Pancreas (tissue), 10 donors: ENCODE measurements around the gene PRPSAP2. TPM values are rescaled to one million over a fixed set of nuclear protein-coding genes. Genes with fewer than 3 reads are reported as not detected.

Source experiments
- ATAC-seq, 4 donors: fragments of 200-7000 bp; cut with Tn5 transposase; one replicate each; pipeline versions ENCODE4 v1.8.0 to v1.9.1; 2020; ENCODE audit warnings: mild to moderate bottlenecking in 4 of 4, moderate library complexity in 4 of 4
- DNase-seq, 6 donors: peaks; one replicate each; pipeline ENCODE4 v3.0.0-alpha.2; 2020
- FAIRE-seq: peaks from 2 replicates; lab custom pipeline; 2012; peaks lifted over from hg19 to GRCh38; lab: Jason Lieb, UNC
- H3K27ac ChIP-seq, 4 donors: fragments of 200-600 bp; sonication (generic); 1 replicate in 3 of 4; 2 replicates in 1 of 4; pipeline versions ENCODE4 v1.5.0 to v1.8.0; 2020
- H3K27me3 ChIP-seq, 4 donors: fragments of 200-600 bp; one replicate each; pipeline ENCODE4 v1.8.0; 2021
- H3K36me3 ChIP-seq, 3 donors: fragments of 200-600 bp; sonication (generic) in 1 of 3; one replicate each; pipeline versions ENCODE4 v1.5.0 to v1.8.0; 2020 to 2021
- H3K4me1 ChIP-seq, 3 donors: fragments of 200-600 bp; one replicate each; pipeline ENCODE4 v1.8.0; 2021
- H3K4me3 ChIP-seq, 4 donors: fragments of 200-600 bp; sonication (generic) in 2 of 4; one replicate each; pipeline versions ENCODE4 v1.5.0 to v1.8.0; 2020 to 2021
- H3K9me3 ChIP-seq, 4 donors: fragments of 200-600 bp; one replicate each; pipeline ENCODE4 v1.8.0; 2021
- CTCF ChIP-seq, 4 donors: fragments of 200-600 bp; sonication (generic) in 3 of 4; IDR thresholded peaks; one replicate each; pipeline versions ENCODE4 v1.5.0 to v1.8.0; 2021; ENCODE audit warnings: antibody characterized with exemption in 4 of 4
- WGBS, 2 donors: extraction: QIAGEN DNeasy Blood & Tissue Kit; methylation state at CpG; one replicate each; pipeline ENCODE4 v1.1.7; 2013; 5-methylcytosine and 5-hydroxymethylcytosine counted together
- intact Hi-C, 3 donors: fragments of 100-400 bp; cut with DNase I; formaldehyde crosslinking; loops; one replicate each; pipeline versions ENCODE4 v1.11.1 to v1.14.2; 2022
- polyA plus RNA-seq, 2 donors: library from polyadenylated mRNA; stranded (reverse); fragments of 200-250 nt; gene quantifications; one replicate each; pipeline ENCODE4 v1.2.3, GENCODE V29; 2013
- total RNA-seq, 6 donors: library from RNA; stranded (reverse); fragmentation: NEBNext Ultra II Directional in 4 of 6; extraction: Animal tissue kit (Norgen Biotek cat#: 25700) in 4 of 6; gene quantifications; one replicate each; pipeline versions ENCODE4 v1.2.1 to v1.2.4, GENCODE V29; 2021 to 2023
- donor health status: healthy with polysubstance abuse.
- donor health status: DM: no; HTN: no; CAD: no; lungs with moderate emphysema.
- donor health status: DM: no; HTN: no; CAD: no.
- donor health status: control.
- donor health status: control.
- donor health status: Bipolar disorder and iron deficiency.
- donor health status: DM: yes; HTN: yes; CAD: no.
- donor health status: DM: no; HTN: no; CAD: no.
- donor health status: DM: no; HTN: no; CAD: no.
- donor health status: DM: yes; HTN: yes; CAD: no.

PRPSAP2 gene
- total and polyA plus RNA-seq, 8 donors, result 9.5 to 22.3 (median 15.6) TPM

- H3K27me3 ChIP-seq, result no peaks in the 10 kb centered on the region
- H3K4me3 ChIP-seq, result no peak overlapping the region
- H3K36me3 ChIP-seq, result no peaks in the 10 kb centered on the region
- TF ChIP-seq CTCF (IDR thresholded peaks at IDR 0.05), result no peak
- WGBS, 2 donors, result 74 to 84% methylated on average over 9 of the region's 9 CpGs
- H3K4me1 ChIP-seq, result no peaks in the 10 kb centered on the region
- no peaks in the 10 kb centered on the region for H3K9me3 ChIP-seq
- peak in 2 of 6 donors; percentile 8 to 10 for DNase-seq
- no peak for FAIRE-seq
- intact Hi-C loops, result no loop called here
- H3K27ac ChIP-seq, result no peak overlapping the region
- ATAC-seq, result no peak
Measured at GRCh38 chr17:18964018-18964351, 106.1 kb downstream of the PRPSAP2 start.

GRCh38 chr17:18964550-18964949 is 106.6 kb downstream of the PRPSAP2 start:
- FAIRE-seq, result no peak
- no peak for TF ChIP-seq CTCF (IDR thresholded peaks at IDR 0.05)

GRCh38 chr17:18965530-18966236 is 107.8 kb downstream of the PRPSAP2 start:
- 50 to 56% methylated on average over 14 of the region's 14 CpGs for WGBS, 2 donors
- Histone ChIP-seq H3K4me1 (no peaks in the 10 kb centered on the region), H3K9me3 (no peaks in the 10 kb centered on the region), H3K36me3 (peaks cover 0 to under 1% (median 0%) of the 10 kb centered on the region in 3 donors), H3K4me3 (no peak overlapping the region), H3K27me3 (no peaks in the 10 kb centered on the region), H3K27ac (peak overlapping the region in 3 of 4 donors; percentile 8 to 17 (median 10))
- ATAC-seq (peak in 2 of 4 donors; percentile 36 to 40), DNase-seq (peak in 4 of 6 donors; percentile 26 to 61 (median 46)), FAIRE-seq (no peak)
- TF ChIP-seq CTCF (IDR thresholded peaks at IDR 0.05), result no peak
- intact Hi-C loops, result no loop called here

More at GRCh38 chr17:18964550-18964949, 106.6 kb downstream of the PRPSAP2 start:
- 85 to 88% methylated on average over 9 of the region's 9 CpGs for WGBS, 2 donors
- intact Hi-C loops, result no loop called here
- H3K9me3 ChIP-seq, result no peaks in the 10 kb centered on the region
- no peaks in the 10 kb centered on the region for H3K36me3 ChIP-seq
- no peak for ATAC-seq
- H3K4me1 ChIP-seq, result no peaks in the 10 kb centered on the region
- peak in 3 of 6 donors; percentile 11 to 45 (median 43) for DNase-seq
- H3K27me3 ChIP-seq, result no peaks in the 10 kb centered on the region
- H3K4me3 ChIP-seq, result no peak overlapping the region
- no peak overlapping the region for H3K27ac ChIP-seq

- Histone ChIP-seq H3K9me3 (no peaks in the 10 kb centered on the region), H3K4me3 (no peak overlapping the region), H3K4me1 (no peaks in the 10 kb centered on the region), H3K27me3 (no peaks in the 10 kb centered on the region), H3K27ac (peak overlapping the region in 1 of 4 donors; percentile 34), H3K36me3 (peaks cover 0 to 8% (median 0%) of the 10 kb centered on the region in 3 donors)
- TF ChIP-seq CTCF (IDR thresholded peaks at IDR 0.05), result no peak
- 62 to 73% methylated on average over 19 of the region's 19 CpGs for WGBS, 2 donors
- ATAC-seq, result peak in 3 of 4 donors; percentile 15 to 22 (median 18)
- peak in 2 of 6 donors; percentile 41 to 61 for DNase-seq
- no peak for FAIRE-seq
- intact Hi-C loops, result no loop called here
Measured at GRCh38 chr17:18966831-18967624, 109.1 kb downstream of the PRPSAP2 start.
